CD4-positive, alpha-beta T cell treated with Interleukin-4 for 4 hours (primary cell): ENCODE data around the gene AMPD3.

Source experiments
- DNase-seq: peaks from one replicate; pipeline ENCODE4 v3.0.0-alpha.2; 2020

Gene AMPD3

DNA sequence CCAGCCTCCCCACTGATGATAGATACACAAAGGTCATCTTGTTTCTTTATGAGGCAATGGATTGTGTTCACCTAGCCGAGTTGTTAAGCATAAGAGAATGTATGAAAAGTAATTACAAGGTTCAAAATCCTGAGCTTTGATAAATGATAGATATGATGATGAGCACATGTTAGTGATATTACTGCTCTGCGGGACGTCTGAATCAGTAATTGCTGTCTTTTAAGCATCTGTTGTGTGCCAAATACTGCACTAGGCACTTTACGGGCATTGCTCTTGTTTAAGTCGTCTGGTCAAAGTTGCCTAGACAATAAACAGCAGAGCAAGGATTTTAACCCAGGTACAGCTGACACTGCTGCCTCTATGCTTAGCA is 86.5 kb downstream of the AMPD3 start:
- no peak for DNase-seq

GRCh38 chr11:10542776-10543175 is 87.7 kb downstream of the AMPD3 start:
- no peak for DNase-seq

DNA sequence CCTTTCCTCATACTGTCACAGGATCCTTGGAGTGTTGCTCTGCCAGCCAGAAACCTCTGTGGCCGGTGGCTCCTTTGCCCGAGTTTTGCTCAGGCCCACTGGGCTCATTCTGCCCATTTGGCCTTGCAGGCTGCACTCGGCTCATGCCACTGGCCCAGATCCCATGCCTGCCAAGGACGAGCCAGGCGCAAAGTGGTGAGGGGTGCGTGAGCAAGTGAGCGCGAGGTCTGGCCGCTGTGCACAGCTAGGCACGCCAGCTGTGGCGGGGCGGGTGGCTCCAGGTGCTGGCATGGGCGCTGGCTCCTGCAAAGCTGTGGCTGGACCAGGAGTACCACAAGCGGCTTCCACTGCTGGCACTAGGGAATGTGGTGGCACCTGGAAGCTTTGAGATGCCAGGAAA is 88.7 kb downstream of the AMPD3 start:
- DNase-seq: no peak

GRCh38 chr11:10544491-10545465 is 89.7 kb downstream of the AMPD3 start:
- DNase-seq: no peak

DNA sequence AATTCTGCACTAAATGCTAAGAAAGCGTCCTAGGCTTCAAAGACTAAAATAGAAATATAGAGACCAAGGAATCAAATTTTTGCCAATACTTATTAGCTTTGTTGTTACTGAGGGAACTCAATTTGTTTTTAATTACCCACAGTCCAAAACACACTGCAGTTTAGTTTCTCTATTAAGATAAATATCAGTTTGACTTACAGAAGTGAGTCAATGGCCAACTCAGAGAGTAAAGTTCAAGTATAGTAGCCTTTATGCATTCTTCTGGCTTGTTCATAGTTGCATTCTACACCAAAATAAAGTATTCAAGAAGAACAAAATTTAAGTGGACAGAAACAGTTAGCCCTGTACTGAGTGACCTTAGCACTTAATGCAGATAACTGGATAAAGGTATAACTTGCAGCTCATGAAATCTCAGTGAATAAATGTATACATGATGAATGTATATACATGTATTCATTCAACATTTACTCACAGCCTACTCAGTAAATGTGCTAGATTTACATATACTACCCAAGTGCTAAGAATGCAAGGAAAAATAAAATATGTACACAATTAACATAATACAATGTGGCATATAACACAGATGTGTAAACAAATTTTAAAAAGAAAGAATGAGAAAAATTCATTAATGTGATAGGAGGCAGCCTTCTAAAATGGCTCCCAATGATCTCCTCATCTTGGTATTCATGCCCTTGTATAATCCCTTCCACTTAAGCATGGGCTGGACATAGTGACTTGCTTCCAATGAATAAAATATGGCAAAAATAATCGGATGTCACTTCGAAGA is 95.6 kb downstream of the AMPD3 start:
- DNase-seq: no peak

DNA sequence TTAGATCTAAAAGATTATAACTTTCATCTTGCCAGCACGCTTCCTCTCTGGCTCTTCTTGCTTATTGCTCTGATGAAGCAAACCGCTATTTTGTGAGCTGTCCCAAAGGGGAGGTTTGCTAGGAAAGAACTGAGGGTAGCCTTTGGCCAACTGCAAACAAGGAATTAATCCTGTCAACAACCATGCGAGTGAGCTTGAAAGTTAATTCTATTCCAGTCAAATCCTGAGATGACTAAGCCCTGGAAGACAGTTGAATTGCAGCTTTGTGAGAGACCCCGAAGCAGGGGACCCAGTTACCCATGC is 96.2 kb downstream of the AMPD3 start:
- no peak for DNase-seq

- no peak for DNase-seq
These were observed 96.8 kb downstream of the AMPD3 start for GRCh38 chr11:10551845-10552352.

GRCh38 chr11:10556590-10556989 is 101.5 kb downstream of the AMPD3 start:
- no peak for DNase-seq
